Mesendoderm (in vitro differentiated cells): Measurements from ENCODE around the gene FADS2.

ENCODE experiments used
- DNase-seq: peaks from one replicate; pipeline ENCODE4 v3.0.0; 2013
- H2AK5ac ChIP-seq: 2 replicates; pipeline ENCODE4 v1.6.1; 2013; ENCODE audit warnings: low read length, inconsistent platforms
- H2BK120ac ChIP-seq: 2 replicates; pipeline ENCODE4 v1.6.1; 2013; ENCODE audit warnings: low read depth, mild to moderate bottlenecking, low read length, moderate library complexity, mixed read lengths
- H2BK15ac ChIP-seq: replicated peaks from 2 replicates; pipeline ENCODE4 v1.6.1; 2013; ENCODE audit warnings: low read depth, mild to moderate bottlenecking, moderate library complexity
- H2BK5ac ChIP-seq: 2 replicates; pipeline ENCODE4 v1.6.1; 2013; ENCODE audit warnings: low read length, inconsistent platforms
- H3K18ac ChIP-seq: 2 replicates; pipeline ENCODE4 v1.6.1; 2013; ENCODE audit warnings: mild to moderate bottlenecking, low read length, mixed read lengths
- H3K23ac ChIP-seq: one replicate; pipeline ENCODE4 v1.6.1; 2013; ENCODE audit warnings: low read length
- H3K27ac ChIP-seq: 2 replicates; pipeline ENCODE4 v1.5.1; 2013; ENCODE audit warnings: low read depth, mild to moderate bottlenecking, inconsistent platforms, low read length, moderate library complexity
- H3K27me3 ChIP-seq: 2 replicates; pipeline ENCODE4 v1.6.1; 2013; ENCODE audit warnings: low read length, control low read depth, mild to moderate bottlenecking, inconsistent platforms; ENCODE audit not compliant: insufficient read depth, poor library complexity
- H3K36me3 ChIP-seq: 2 replicates; pipeline ENCODE4 v1.6.1; 2013; ENCODE audit warnings: low read length, inconsistent platforms; ENCODE audit not compliant: control insufficient read depth, insufficient read depth
- H3K4ac ChIP-seq: one replicate; pipeline ENCODE4 v1.6.1; 2013; ENCODE audit warnings: low read depth, mild to moderate bottlenecking, low read length, moderate library complexity
- H3K4me1 ChIP-seq: 2 replicates; pipeline ENCODE4 v1.6.1; 2013; ENCODE audit warnings: low read depth, low read length, inconsistent platforms; ENCODE audit not compliant: control insufficient read depth
- H3K4me2 ChIP-seq: 2 replicates; pipeline ENCODE4 v1.6.1; 2013; ENCODE audit warnings: low read length
- H3K4me3 ChIP-seq: 2 replicates; pipeline ENCODE4 v1.5.1; 2013; ENCODE audit warnings: mild to moderate bottlenecking, low read length
- H3K56ac ChIP-seq: one replicate; pipeline ENCODE4 v1.6.1; 2013; ENCODE audit warnings: low read length
- H3K79me1 ChIP-seq: 2 replicates; pipeline ENCODE4 v1.6.1; 2013; ENCODE audit warnings: low read length, inconsistent platforms
- H3K79me2 ChIP-seq: 2 replicates; pipeline ENCODE4 v1.6.1; 2013; ENCODE audit warnings: mild to moderate bottlenecking, low read length; ENCODE audit not compliant: control insufficient read depth, insufficient read depth
- H3K9ac ChIP-seq: 2 replicates; pipeline ENCODE4 v1.6.1; 2013; ENCODE audit warnings: low read length, inconsistent platforms
- H4K5ac ChIP-seq: one replicate; pipeline ENCODE4 v1.6.1; 2013; ENCODE audit warnings: low read length
- H4K8ac ChIP-seq: one replicate; pipeline ENCODE4 v1.6.1; 2013; ENCODE audit warnings: low read depth, mild to moderate bottlenecking, control low read depth, low read length, moderate library complexity
- WGBS: extraction: QIAGEN DNeasy Blood & Tissue Kit; methylation state at CpG from one replicate; pipeline ENCODE4 v1.1.7; 2013; ENCODE audit warnings: low lambda C conversion rate, missing lambda C conversion rate; ENCODE audit not compliant: insufficient coverage; ENCODE audit errors: extremely low coverage; 5-methylcytosine and 5-hydroxymethylcytosine counted together

The FADS2 gene

GRCh38 chr11:61794579-61794978 lies 33.5 kb upstream of the FADS2 start:
- Histone ChIP-seq H3K79me2 (peaks cover 44% of the 10 kb centered on the region), H3K23ac (no peak overlapping the region), H3K4me1 (no peaks in the 10 kb centered on the region), H4K5ac (no peak overlapping the region), H3K4me3 (no peak overlapping the region), H2BK120ac (no peak overlapping the region), H3K9ac (peak overlapping the region; percentile 35), H3K79me1 (peaks cover 21% of the 10 kb centered on the region), H2BK5ac (no peak overlapping the region), H3K4me2 (no peak overlapping the region), H3K56ac (peak overlapping the region; percentile 17), H3K18ac (no peak overlapping the region), H2AK5ac (no peak overlapping the region), H2BK15ac (no peak overlapping the region), H4K8ac (no peak overlapping the region), H3K27ac (no peak overlapping the region), H3K4ac (no peak overlapping the region), H3K27me3 (no peaks in the 10 kb centered on the region), H3K36me3 (peaks cover 5% of the 10 kb centered on the region)
- no peak for DNase-seq
- 100% methylated on average over 1 of the region's 4 CpGs for WGBS

GRCh38 chr11:61795459-61795858 lies 32.6 kb upstream of the FADS2 start:
- Histone ChIP-seq H3K79me2 (peaks cover 44% of the 10 kb centered on the region), H3K4me3 (no peak overlapping the region), H2BK120ac (no peak overlapping the region), H3K56ac (no peak overlapping the region), H2AK5ac (no peak overlapping the region), H2BK5ac (no peak overlapping the region), H3K27me3 (no peaks in the 10 kb centered on the region), H3K18ac (no peak overlapping the region), H3K79me1 (peaks cover 18% of the 10 kb centered on the region), H3K9ac (no peak overlapping the region), H3K27ac (no peak overlapping the region), H4K5ac (no peak overlapping the region), H2BK15ac (no peak overlapping the region), H3K36me3 (peaks cover 5% of the 10 kb centered on the region), H3K4me2 (no peak overlapping the region), H3K23ac (no peak overlapping the region), H4K8ac (no peak overlapping the region), H3K4ac (no peak overlapping the region), H3K4me1 (no peaks in the 10 kb centered on the region)
- no peak for DNase-seq
- no CpG with 5 or more reads among the region's 12 CpGs for WGBS

DNA sequence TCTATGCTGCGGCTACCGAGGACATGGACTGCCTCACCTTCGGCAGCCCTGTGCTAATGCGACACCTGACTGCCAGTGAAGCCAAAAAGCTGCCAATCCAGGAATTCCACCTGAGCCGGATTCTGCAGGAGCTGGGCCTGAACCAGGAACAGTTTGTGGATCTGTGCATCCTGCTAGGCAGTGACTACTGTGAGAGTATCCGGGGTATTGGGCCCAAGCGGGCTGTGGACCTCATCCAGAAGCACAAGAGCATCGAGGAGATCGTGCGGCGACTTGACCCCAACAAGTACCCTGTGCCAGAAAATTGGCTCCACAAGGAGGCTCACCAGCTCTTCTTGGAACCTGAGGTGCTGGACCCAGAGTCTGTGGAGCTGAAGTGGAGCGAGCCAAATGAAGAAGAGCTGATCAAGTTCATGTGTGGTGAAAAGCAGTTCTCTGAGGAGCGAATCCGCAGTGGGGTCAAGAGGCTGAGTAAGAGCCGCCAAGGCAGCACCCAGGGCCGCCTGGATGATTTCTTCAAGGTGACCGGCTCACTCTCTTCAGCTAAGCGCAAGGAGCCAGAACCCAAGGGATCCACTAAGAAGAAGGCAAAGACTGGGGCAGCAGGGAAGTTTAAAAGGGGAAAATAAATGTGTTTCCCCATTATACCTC lies 32.1 kb upstream of the FADS2 start:
- H3K36me3 ChIP-seq = peaks cover 5% of the 10 kb centered on the region

DNA sequence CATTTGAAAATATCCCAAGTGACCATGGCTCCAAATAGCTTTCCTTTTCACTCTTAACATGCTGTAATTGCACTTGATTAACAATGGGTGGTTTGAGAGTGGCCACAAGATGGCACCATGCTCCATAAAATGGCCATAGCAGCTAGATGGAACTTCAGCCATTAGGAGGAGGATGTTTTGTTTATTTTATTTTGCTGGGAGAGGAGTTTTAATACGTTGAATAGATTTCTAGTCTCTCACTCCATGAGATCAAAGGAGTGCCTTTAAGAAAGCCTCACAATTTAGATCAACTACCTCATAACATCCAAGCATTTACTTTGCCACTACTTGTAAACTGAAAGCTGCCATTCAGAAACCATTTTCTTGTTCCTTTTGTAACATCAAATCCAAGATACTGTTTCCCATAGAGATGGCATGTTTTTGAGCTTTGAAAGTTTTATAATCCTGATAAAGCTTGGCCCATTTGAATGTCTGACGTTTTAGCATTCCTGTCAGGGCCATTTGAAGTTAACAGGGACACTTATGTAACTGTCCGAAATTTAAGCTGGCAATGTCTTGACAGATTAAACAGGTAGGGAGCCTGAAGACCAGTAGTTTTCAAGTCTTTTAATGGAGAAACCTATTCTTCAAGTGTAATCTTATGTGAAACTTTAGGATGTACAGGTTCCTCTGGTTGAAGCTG lies 30.7 kb upstream of the FADS2 start:
- Histone ChIP-seq H3K4ac (no peak overlapping the region), H4K5ac (no peak overlapping the region), H4K8ac (no peak overlapping the region), H3K79me1 (peaks cover 15% of the 10 kb centered on the region), H3K79me2 (peaks cover 33% of the 10 kb centered on the region), H2BK120ac (no peak overlapping the region), H3K18ac (no peak overlapping the region), H3K23ac (no peak overlapping the region), H3K36me3 (peaks cover 11% of the 10 kb centered on the region), H3K4me3 (no peak overlapping the region), H2BK15ac (no peak overlapping the region), H3K27me3 (no peaks in the 10 kb centered on the region), H2AK5ac (no peak overlapping the region), H2BK5ac (no peak overlapping the region), H3K4me2 (no peak overlapping the region), H3K9ac (no peak overlapping the region), H3K27ac (no peak overlapping the region), H3K56ac (no peak overlapping the region), H3K4me1 (no peaks in the 10 kb centered on the region)
- no CpG with 5 or more reads among the region's 3 CpGs for WGBS
- peak; percentile 86 for DNase-seq

More for the DNA sequence above, 32.1 kb upstream of the FADS2 start:
- WGBS = no CpG with 5 or more reads among the region's 18 CpGs
- Histone ChIP-seq H4K8ac (no peak overlapping the region), H3K27me3 (no peaks in the 10 kb centered on the region), H2AK5ac (no peak overlapping the region), H3K27ac (no peak overlapping the region), H2BK120ac (no peak overlapping the region), H3K79me1 (peaks cover 15% of the 10 kb centered on the region), H3K4me3 (no peak overlapping the region), H4K5ac (no peak overlapping the region), H2BK5ac (no peak overlapping the region), H2BK15ac (no peak overlapping the region), H3K9ac (no peak overlapping the region), H3K18ac (no peak overlapping the region), H3K4me2 (no peak overlapping the region), H3K4me1 (no peaks in the 10 kb centered on the region), H3K4ac (no peak overlapping the region), H3K56ac (no peak overlapping the region), H3K79me2 (peaks cover 44% of the 10 kb centered on the region), H3K23ac (no peak overlapping the region)
- DNase-seq = no peak

GRCh38 chr11:61799665-61800284 lies 28.3 kb upstream of the FADS2 start:
- Histone ChIP-seq H3K79me1 (peaks cover 13% of the 10 kb centered on the region), H3K4me2 (no peak overlapping the region), H3K4me1 (no peaks in the 10 kb centered on the region), H3K27me3 (no peaks in the 10 kb centered on the region), H3K56ac (no peak overlapping the region), H3K23ac (no peak overlapping the region), H2BK15ac (no peak overlapping the region), H3K18ac (no peak overlapping the region), H3K27ac (no peak overlapping the region), H3K79me2 (peaks cover 15% of the 10 kb centered on the region), H3K4me3 (no peak overlapping the region), H3K9ac (no peak overlapping the region), H2AK5ac (no peak overlapping the region), H4K8ac (no peak overlapping the region), H2BK5ac (no peak overlapping the region), H3K4ac (no peak overlapping the region), H3K36me3 (peaks cover 32% of the 10 kb centered on the region), H4K5ac (no peak overlapping the region), H2BK120ac (no peak overlapping the region)
- no CpG with 5 or more reads among the region's 2 CpGs for WGBS
- no peak for DNase-seq
